K562 (cell line): ENCODE results near the gene MEI4. TPM values are rescaled to one million over a fixed set of nuclear protein-coding genes. Genes with fewer than 3 reads are reported as not detected.

Experiments used
- ATAC-seq: fragments of 200-7000 bp; cut with Tn5 transposase; 3 replicates; pipeline ENCODE4 v1.9.1; 2020; ENCODE audit warnings: moderate library complexity
- BruUV-seq: library from RNA; stranded (reverse); fragments of 400-500 nt; replicated peaks from 2 replicates; lab custom pipeline; 2021; lab: Mats Ljungman, UMichigan
- CTCF ChIA-PET: fragments of 300-600 bp; formaldehyde crosslinking; extraction: SDS; loops from one replicate; lab custom pipeline; 2021; ENCODE audit warnings: low intra/inter-chr PET ratio; lab: Yijun Ruan, JAX
- POLR2A ChIA-PET: fragments of 300-600, 350-650 bp; sonication (Branson Sonifier 250); formaldehyde crosslinking; extraction: SDS; loops from one replicate; lab custom pipeline; 2021; ENCODE audit warnings: antibody characterized with exemption, inconsistent platforms; lab: Yijun Ruan, JAX
- DNase-seq, 4 experiments: peaks; one replicate each; pipeline versions ENCODE4 v3.0.0 to v3.0.0-alpha.2; 2011 to 2018; ENCODE audit warnings: low spot score in 3 of 4, mixed read lengths in 3 of 4; ENCODE audit errors: extremely low read depth in 1 of 4
- FAIRE-seq: peaks from 2 replicates; lab custom pipeline; 2011; peaks lifted over from hg19 to GRCh38; lab: Jason Lieb, UNC
- H2AFZ ChIP-seq: 2 replicates; pipeline ENCODE4 v1.6.0; 2011; ENCODE audit warnings: low read depth, low read length, control low read depth, inconsistent platforms
- H3K27ac ChIP-seq: fragments of 200-600 bp; 3 replicates; pipeline ENCODE4 v1.8.0; 2011; ENCODE audit warnings: low read depth, mild to moderate bottlenecking, control low read depth, inconsistent platforms, low read length, moderate library complexity, mixed read lengths; ENCODE audit errors: extremely low read depth
- H3K27me3 ChIP-seq, 2 experiments: fragments of 300-600 bp in 1 of 2; 2 replicates in 1 of 2; 3 replicates in 1 of 2; pipeline versions ENCODE4 v1.6.0 to v1.8.0; 2011; ENCODE audit warnings: inconsistent platforms in 2 of 2, low read length in 2 of 2, mild to moderate bottlenecking in 1 of 2, mixed read lengths in 1 of 2, moderate library complexity in 1 of 2; ENCODE audit not compliant: control insufficient read depth in 2 of 2, insufficient read depth in 2 of 2
- H3K36me3 ChIP-seq: fragments of 300-600 bp; 3 replicates; pipeline ENCODE4 v1.8.0; 2011; ENCODE audit warnings: mild to moderate bottlenecking, low read length, inconsistent platforms; ENCODE audit not compliant: control insufficient read depth, insufficient read depth
- H3K4me1 ChIP-seq, 2 experiments: fragments of 200-600 bp in 1 of 2; replicated peaks in 1 of 2; 2 replicates in 1 of 2; 3 replicates in 1 of 2; pipeline versions ENCODE4 v1.5.1 to v1.8.0; 2011; ENCODE audit warnings: inconsistent platforms in 2 of 2, low read length in 2 of 2, mild to moderate bottlenecking in 1 of 2, mixed read lengths in 1 of 2, moderate library complexity in 1 of 2; ENCODE audit not compliant: control insufficient read depth in 2 of 2, insufficient read depth in 2 of 2
- H3K4me2 ChIP-seq: 2 replicates; pipeline ENCODE4 v1.6.1; 2011; ENCODE audit warnings: low read length, control low read depth, inconsistent platforms, mixed read lengths; ENCODE audit not compliant: insufficient read depth
- H3K4me3 ChIP-seq: fragments of 200-600 bp; sonication (generic), shearing (Covaris generic); 2 replicates; pipeline ENCODE4 v1.5.1; 2016; ENCODE audit warnings: control low read depth, inconsistent platforms
- H3K79me2 ChIP-seq: fragments of 200-600 bp; 3 replicates; pipeline ENCODE4 v1.8.0; 2011; ENCODE audit warnings: low read length, inconsistent platforms; ENCODE audit not compliant: control insufficient read depth, insufficient read depth
- H3K9ac ChIP-seq, 2 experiments: 2 replicates each; pipeline versions ENCODE4 v1.6.0 to v1.6.1; 2011; ENCODE audit warnings: low read depth in 2 of 2, low read length in 2 of 2, control low read depth in 1 of 2, inconsistent platforms in 1 of 2, mild to moderate bottlenecking in 1 of 2, mixed read lengths in 1 of 2; ENCODE audit not compliant: insufficient read depth in 1 of 2
- H3K9me1 ChIP-seq: one replicate; pipeline ENCODE4 v1.6.0; 2011; ENCODE audit warnings: inconsistent platforms, mild to moderate bottlenecking, low read length, moderate library complexity; ENCODE audit not compliant: control insufficient read depth, insufficient read depth
- H3K9me3 ChIP-seq: replicated peaks from 2 replicates; pipeline ENCODE4 v1.5.1; 2011; ENCODE audit warnings: low read depth, low read length, inconsistent platforms; ENCODE audit not compliant: control insufficient read depth, insufficient read depth
- H4K20me1 ChIP-seq: replicated peaks from 2 replicates; pipeline ENCODE4 v1.6.1; 2011; ENCODE audit warnings: low read length, inconsistent platforms, mixed read lengths; ENCODE audit not compliant: control insufficient read depth, insufficient read depth
- ATF1 ChIP-seq, 2 experiments: fragments of 450-650 bp in 1 of 2; IDR thresholded peaks; 2 replicates each; pipeline ENCODE4 v1.6.1; 2016; ENCODE audit warnings: missing compliant biosample characterization in 1 of 2, missing genetic modification characterization in 1 of 2
- CREBBP ChIP-seq: IDR thresholded peaks from one replicate; pipeline ENCODE4 v1.6.1; 2012; ENCODE audit warnings: low read depth, mild to moderate bottlenecking, control low read depth, inconsistent platforms, low read length
- ELF2 ChIP-seq: fragments of 250-450 bp; sonication (Bioruptor Pico); IDR thresholded peaks from 2 replicates; pipeline ENCODE4 v1.5.0; 2021; ENCODE audit warnings: mild to moderate bottlenecking
- FOXP1 ChIP-seq: sonication (generic); formaldehyde crosslinking; IDR thresholded peaks from 2 replicates; pipeline ENCODE4 v1.8.0; 2022; ENCODE audit warnings: mild to moderate bottlenecking, missing genetic modification reagents
- HNRNPH1 ChIP-seq: fragments of 200-400 bp; formaldehyde crosslinking; optimal IDR thresholded peaks from 2 replicates; pipeline ENCODE3; 2017; ENCODE audit warnings: low read depth, mild to moderate bottlenecking, low read length, moderate library complexity
- HNRNPK ChIP-seq: fragments of 200-400 bp; formaldehyde crosslinking; IDR thresholded peaks from one replicate; pipeline ENCODE4 v1.6.1; 2018; ENCODE audit warnings: mild to moderate bottlenecking, low read depth, low read length; ENCODE audit not compliant: poor library complexity, severe bottlenecking
- NCOA6 ChIP-seq: fragments of 450-650 bp; IDR thresholded peaks from 2 replicates; pipeline ENCODE4 v1.6.1; 2017; ENCODE audit warnings: mild to moderate bottlenecking
- NFIX ChIP-seq: fragments of 250-450 bp; sonication (Bioruptor Pico); IDR thresholded peaks from 2 replicates; pipeline ENCODE4 v1.4.0; 2020; ENCODE audit warnings: low read depth, mild to moderate bottlenecking, moderate library complexity
- SREBF2 ChIP-seq: sonication (generic); formaldehyde crosslinking; IDR thresholded peaks from 2 replicates; pipeline ENCODE4 v1.4.0; 2020; ENCODE audit warnings: mild to moderate bottlenecking, missing genetic modification reagents
- STAT5B ChIP-seq: fragments of 250-450 bp; sonication (Bioruptor Pico); IDR thresholded peaks from 2 replicates; pipeline ENCODE4 v1.8.0; 2021; ENCODE audit warnings: mild to moderate bottlenecking, inconsistent platforms
- ZC3H11A ChIP-seq: IDR thresholded peaks from 2 replicates; pipeline ENCODE4 v1.6.1; 2012; ENCODE audit warnings: low read depth, low read length, improper control_type of control experiment
- ZFPM2 ChIP-seq: fragments of 250-450 bp; sonication (Bioruptor Pico); IDR thresholded peaks from 2 replicates; pipeline ENCODE4 v1.5.1; 2022; ENCODE audit warnings: mild to moderate bottlenecking
- ZNF124 ChIP-seq: sonication (generic); formaldehyde crosslinking; IDR thresholded peaks from 2 replicates; pipeline ENCODE4 v1.8.1; 2022; ENCODE audit warnings: missing genetic modification reagents
- ZNF384 ChIP-seq: IDR thresholded peaks from 2 replicates; pipeline ENCODE4 v1.6.1; 2012; ENCODE audit warnings: low read depth, low read length, improper control_type of control experiment
- ZNF507 ChIP-seq: conservative IDR thresholded peaks from 2 replicates; pipeline ENCODE4 v1.6.1; 2017; ENCODE audit warnings: missing genetic modification characterization, missing compliant biosample characterization
- WGBS: fragments of 100-300 bp; shearing (Covaris generic); methylation state at CpG from one replicate; pipeline ENCODE4 v1.1.6; 2016; ENCODE audit warnings: low coverage, mixed read lengths; ENCODE audit not compliant: insufficient coverage; ENCODE audit errors: missing lambda C conversion rate; 5-methylcytosine and 5-hydroxymethylcytosine counted together
- in situ Hi-C: fragments of 300-500 bp; cut with MboI; formaldehyde crosslinking; loops from 4 replicates; pipeline ENCODE4 v1.15.0; 2018; ENCODE audit warnings: inconsistent platforms, mixed read lengths
- intact Hi-C: fragments of 100-400 bp; cut with micrococcal nuclease; formaldehyde crosslinking; loops from 2 replicates; pipeline ENCODE4 v1.14.2; 2022
- polyA plus RNA-seq, 8 experiments: library from polyadenylated mRNA; depleted of rRNA in 4 of 8; stranded (reverse) in 5 of 8; unstranded in 3 of 8; fragments of >200 nt; fragmentation: Nextera tagmentation in 2 of 8; fragmentation: Illumina TruSeq in 1 of 8; extraction: Ambion mirVana in 2 of 8; extraction: Trizol in 1 of 8; gene quantifications; 2 replicates each; pipeline versions ENCODE4 v1.2.1 to v1.2.3, GENCODE V29; 2011 to 2014; ENCODE audit warnings: inconsistent platforms in 1 of 8, missing spikeins in 1 of 8
- total RNA-seq, 7 experiments: library from RNA; depleted of rRNA in 6 of 7; stranded (reverse); fragments of >200 nt in 6 of 7; fragmentation: Illumina TruSeq in 2 of 7; extraction: Trizol in 2 of 7; gene quantifications; 2 replicates each; pipeline versions ENCODE4 v1.2.1 to v1.2.3, GENCODE V29; 2011 to 2021; ENCODE audit warnings: low replicate concordance in 1 of 7
- TF ChIP-seq, protein P1 (sequence below): sonication (generic); formaldehyde crosslinking; IDR thresholded peaks from 2 replicates; pipeline ENCODE4 v1.8.0; 2022; ENCODE audit warnings: mild to moderate bottlenecking, low read depth, missing genetic modification reagents
- TF ChIP-seq, protein P2 (sequence below), 2 experiments: fragments of 200-800 bp in 1 of 2; sonication (Bioruptor generic) in 1 of 2; sonication (generic) in 1 of 2; formaldehyde crosslinking in 1 of 2; IDR thresholded peaks in 1 of 2; conservative IDR thresholded peaks in 1 of 2; 2 replicates each; pipeline versions ENCODE4 v1.5.0 to v1.6.1; 2016 to 2020; ENCODE audit warnings: missing compliant biosample characterization in 1 of 2, missing genetic modification characterization in 1 of 2, missing genetic modification reagents in 1 of 2
- TF ChIP-seq, protein P3 (sequence below), 3 experiments: fragments of 200-800 bp in 1 of 3; fragments of 250-450 bp in 1 of 3; fragments of 450-650 bp in 1 of 3; sonication (Bioruptor Pico) in 1 of 3; sonication (Bioruptor generic) in 1 of 3; formaldehyde crosslinking in 1 of 3; IDR thresholded peaks; 2 replicates each; pipeline versions ENCODE4 v1.6.1 to v1.8.0; 2016 to 2022; ENCODE audit warnings: mild to moderate bottlenecking in 2 of 3, missing genetic modification characterization in 2 of 3, missing compliant biosample characterization in 1 of 3, moderate library complexity in 1 of 3

Gene MEI4
- total and polyA plus RNA-seq, 9 of the 15 experiments (the other 6 are each of a cell fraction or from before 2014, with no cell fraction given): not detected

- no peak overlapping the region for H3K4me2 ChIP-seq
- H3K27ac ChIP-seq: no peak overlapping the region
- H3K27me3 ChIP-seq: no peaks in the 10 kb centered on the region
- no peaks in the 10 kb centered on the region for H3K9me1 ChIP-seq
- FAIRE-seq (no peak), DNase-seq (no peak), ATAC-seq (no peak)
- POLR2A ChIA-PET: no interaction called here
- intact Hi-C loops (no loop called here), in situ Hi-C loops (no loop called here)
- H3K9me3 ChIP-seq: no peaks in the 10 kb centered on the region
- 0% methylated on average over 1 of the region's 1 CpG for WGBS
- no peaks in the 10 kb centered on the region for H3K36me3 ChIP-seq
- no peaks in the 10 kb centered on the region for H3K4me1 ChIP-seq
- H3K9ac ChIP-seq: no peak overlapping the region
- BruUV-seq: no TSS peak
- H3K79me2 ChIP-seq: no peaks in the 10 kb centered on the region
- no peak overlapping the region for H3K4me3 ChIP-seq
- CTCF ChIA-PET: no interaction called here
- H4K20me1 ChIP-seq: no peaks in the 10 kb centered on the region
- H2AFZ ChIP-seq: no peak overlapping the region
- TF ChIP-seq NFIX (CRISPR knock-in tag) (no peak), CREBBP (no peak), ZC3H11A (no peak), ATF1 (CRISPR knock-in tag; IDR thresholded peaks at IDR 0.05) (no peak), ATF1 (tag; IDR thresholded peaks at IDR 0.05) (no peak), ELF2 (CRISPR knock-in tag) (no peak), ZNF124 (no peak), NCOA6 (no peak), HNRNPK (no peak), HNRNPH1 (no peak), STAT5B (CRISPR knock-in tag) (no peak), ZNF384 (no peak), ZFPM2 (CRISPR knock-in tag) (no peak), ZNF507 (no peak), FOXP1 (CRISPR knock-in tag) (no peak), SREBF2 (CRISPR knock-in tag) (no peak)
- TF ChIP-seq, protein P1, sequence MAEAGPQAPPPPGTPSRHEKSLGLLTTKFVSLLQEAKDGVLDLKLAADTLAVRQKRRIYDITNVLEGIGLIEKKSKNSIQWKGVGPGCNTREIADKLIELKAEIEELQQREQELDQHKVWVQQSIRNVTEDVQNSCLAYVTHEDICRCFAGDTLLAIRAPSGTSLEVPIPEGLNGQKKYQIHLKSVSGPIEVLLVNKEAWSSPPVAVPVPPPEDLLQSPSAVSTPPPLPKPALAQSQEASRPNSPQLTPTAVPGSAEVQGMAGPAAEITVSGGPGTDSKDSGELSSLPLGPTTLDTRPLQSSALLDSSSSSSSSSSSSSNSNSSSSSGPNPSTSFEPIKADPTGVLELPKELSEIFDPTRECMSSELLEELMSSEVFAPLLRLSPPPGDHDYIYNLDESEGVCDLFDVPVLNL: no peak
- TF ChIP-seq, protein P2, sequence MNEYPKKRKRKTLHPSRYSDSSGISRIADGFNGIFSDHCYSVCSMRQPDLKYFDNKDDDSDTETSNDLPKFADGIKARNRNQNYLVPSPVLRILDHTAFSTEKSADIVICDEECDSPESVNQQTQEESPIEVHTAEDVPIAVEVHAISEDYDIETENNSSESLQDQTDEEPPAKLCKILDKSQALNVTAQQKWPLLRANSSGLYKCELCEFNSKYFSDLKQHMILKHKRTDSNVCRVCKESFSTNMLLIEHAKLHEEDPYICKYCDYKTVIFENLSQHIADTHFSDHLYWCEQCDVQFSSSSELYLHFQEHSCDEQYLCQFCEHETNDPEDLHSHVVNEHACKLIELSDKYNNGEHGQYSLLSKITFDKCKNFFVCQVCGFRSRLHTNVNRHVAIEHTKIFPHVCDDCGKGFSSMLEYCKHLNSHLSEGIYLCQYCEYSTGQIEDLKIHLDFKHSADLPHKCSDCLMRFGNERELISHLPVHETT (CRISPR knock-in tag; conservative IDR thresholded peaks at IDR 0.05 in 1 of 2, IDR thresholded peaks at IDR 0.05 in 1 of 2): no peak
- TF ChIP-seq, protein P3, sequence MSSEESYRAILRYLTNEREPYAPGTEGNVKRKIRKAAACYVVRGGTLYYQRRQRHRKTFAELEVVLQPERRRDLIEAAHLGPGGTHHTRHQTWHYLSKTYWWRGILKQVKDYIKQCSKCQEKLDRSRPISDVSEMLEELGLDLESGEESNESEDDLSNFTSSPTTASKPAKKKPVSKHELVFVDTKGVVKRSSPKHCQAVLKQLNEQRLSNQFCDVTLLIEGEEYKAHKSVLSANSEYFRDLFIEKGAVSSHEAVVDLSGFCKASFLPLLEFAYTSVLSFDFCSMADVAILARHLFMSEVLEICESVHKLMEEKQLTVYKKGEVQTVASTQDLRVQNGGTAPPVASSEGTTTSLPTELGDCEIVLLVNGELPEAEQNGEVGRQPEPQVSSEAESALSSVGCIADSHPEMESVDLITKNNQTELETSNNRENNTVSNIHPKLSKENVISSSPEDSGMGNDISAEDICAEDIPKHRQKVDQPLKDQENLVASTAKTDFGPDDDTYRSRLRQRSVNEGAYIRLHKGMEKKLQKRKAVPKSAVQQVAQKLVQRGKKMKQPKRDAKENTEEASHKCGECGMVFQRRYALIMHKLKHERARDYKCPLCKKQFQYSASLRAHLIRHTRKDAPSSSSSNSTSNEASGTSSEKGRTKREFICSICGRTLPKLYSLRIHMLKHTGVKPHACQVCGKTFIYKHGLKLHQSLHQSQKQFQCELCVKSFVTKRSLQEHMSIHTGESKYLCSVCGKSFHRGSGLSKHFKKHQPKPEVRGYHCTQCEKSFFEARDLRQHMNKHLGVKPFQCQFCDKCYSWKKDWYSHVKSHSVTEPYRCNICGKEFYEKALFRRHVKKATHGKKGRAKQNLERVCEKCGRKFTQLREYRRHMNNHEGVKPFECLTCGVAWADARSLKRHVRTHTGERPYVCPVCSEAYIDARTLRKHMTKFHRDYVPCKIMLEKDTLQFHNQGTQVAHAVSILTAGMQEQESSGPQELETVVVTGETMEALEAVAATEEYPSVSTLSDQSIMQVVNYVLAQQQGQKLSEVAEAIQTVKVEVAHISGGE (CRISPR knock-in tag; IDR thresholded peaks at IDR 0.05): no peak
These were observed 159.5 kb downstream of the MEI4 start for GRCh38 chr6:77812304-77812703.
